ENCODE measurements around the gene C20orf144. TPM values are rescaled to one million over a fixed set of nuclear protein-coding genes. Genes with fewer than 3 reads are reported as not detected.

Gene C20orf144
- total RNA-seq, 4 donors from 2014 or later: not detected

- 59 to 90% methylated on average over 3 to 5 of the region's 27 CpGs for WGBS, 2 donors
- Histone ChIP-seq H3K36me3 (peaks cover 0 to 12% (median 0%) of the 10 kb centered on the region in 3 donors), H3K9me3 (no peaks in the 10 kb centered on the region), H3K27me3 (no peaks in the 10 kb centered on the region), H3K4me3 (no peak overlapping the region), H3K27ac (no peak overlapping the region), H3K4me1 (peaks cover 0 to 15% (median 0%) of the 10 kb centered on the region in 3 donors)
- DNase-seq: no peak
- TF ChIP-seq POLR2A (IDR thresholded peaks at IDR 0.05) (no peak), CTCF (IDR thresholded peaks at IDR 0.05) (no peak)
- intact Hi-C loops (cut with DNase I): no loop called here
Measured at GRCh38 chr20:33701629-33702450, 39.7 kb downstream of the C20orf144 start.

- DNase-seq: no peak
- intact Hi-C loops (cut with DNase I): no loop called here
- H3K27me3 ChIP-seq: no peaks in the 10 kb centered on the region
Measured at GRCh38 chr20:33702861-33703260, 40.7 kb downstream of the C20orf144 start.

GRCh38 chr20:33703498-33704137, 41.5 kb downstream of the C20orf144 start:
- no peaks in the 10 kb centered on the region for H3K27me3 ChIP-seq
- no peak for TF ChIP-seq POLR2A (IDR thresholded peaks at IDR 0.05)
- H3K4me3 ChIP-seq: no peak overlapping the region
- intact Hi-C loops (cut with DNase I): no loop called here
- 83 to 94% methylated on average over 4 to 8 of the region's 8 CpGs for WGBS, 2 donors
- DNase-seq: no peak
- peaks cover 0 to 27% (median 0%) of the 10 kb centered on the region in 3 donors for H3K36me3 ChIP-seq
- peaks cover 0 to 6% (median 0%) of the 10 kb centered on the region in 3 donors for H3K4me1 ChIP-seq
- no peak overlapping the region for H3K27ac ChIP-seq
- no peaks in the 10 kb centered on the region for H3K9me3 ChIP-seq

More at GRCh38 chr20:33702861-33703260, 40.7 kb downstream of the C20orf144 start:
- Histone ChIP-seq H3K4me3 (no peak overlapping the region), H3K9me3 (no peaks in the 10 kb centered on the region), H3K36me3 (peaks cover 0 to 22% (median 0%) of the 10 kb centered on the region in 3 donors), H3K27ac (no peak overlapping the region), H3K4me1 (peaks cover 0 to 6% (median 0%) of the 10 kb centered on the region in 3 donors)
- TF ChIP-seq POLR2A (IDR thresholded peaks at IDR 0.05) (no peak), CTCF (IDR thresholded peaks at IDR 0.05) (no peak)
- WGBS, 2 donors: 56 to 66% methylated on average over 3 to 5 of the region's 5 CpGs

GRCh38 chr20:33704197-33704924, 42.2 kb downstream of the C20orf144 start:
- WGBS, 2 donors: 85 to 86% methylated on average over 9 to 11 of the region's 11 CpGs
- peaks cover 0 to 31% (median 0%) of the 10 kb centered on the region in 3 donors for H3K36me3 ChIP-seq
- H3K4me1 ChIP-seq: peaks cover 0 to 6% (median 0%) of the 10 kb centered on the region in 3 donors
- DNase-seq: no peak
- H3K27me3 ChIP-seq: no peaks in the 10 kb centered on the region
- H3K27ac ChIP-seq: no peak overlapping the region
- intact Hi-C loops (cut with DNase I): no loop called here
- H3K9me3 ChIP-seq: no peaks in the 10 kb centered on the region
- H3K4me3 ChIP-seq: no peak overlapping the region
- no peak for TF ChIP-seq CTCF (IDR thresholded peaks at IDR 0.05)
- no peak for TF ChIP-seq POLR2A (IDR thresholded peaks at IDR 0.05)

GRCh38 chr20:33707668-33708067, 45.5 kb downstream of the C20orf144 start:
- peaks cover 0 to 59% (median 0%) of the 10 kb centered on the region in 3 donors for H3K36me3 ChIP-seq
- intact Hi-C loops (cut with DNase I): no loop called here
- no peak for TF ChIP-seq POLR2A (IDR thresholded peaks at IDR 0.05)
- peaks cover 0 to 13% (median 0%) of the 10 kb centered on the region in 3 donors for H3K4me1 ChIP-seq
- no peaks in the 10 kb centered on the region for H3K27me3 ChIP-seq
- DNase-seq: no peak
- no peaks in the 10 kb centered on the region for H3K9me3 ChIP-seq
- H3K27ac ChIP-seq: no peak overlapping the region
- no peak overlapping the region for H3K4me3 ChIP-seq
- WGBS, 2 donors: 85 to 92% methylated on average over 10 to 11 of the region's 11 CpGs

Measured in esophagus squamous epithelium (tissue), 5 donors.